Stimulated activated CD4-positive, alpha-beta T cell treated with anti-CD3 and anti-CD28 coated beads, Interleukin-4, amount 100 ng/mL, for 4 hours (primary cell): ENCODE measurements around the gene C6orf52.

Experiments
- DNase-seq, 2 experiments: peaks; one replicate each; pipeline ENCODE4 v3.0.0-alpha.2; 2020

The C6orf52 gene

DNA sequence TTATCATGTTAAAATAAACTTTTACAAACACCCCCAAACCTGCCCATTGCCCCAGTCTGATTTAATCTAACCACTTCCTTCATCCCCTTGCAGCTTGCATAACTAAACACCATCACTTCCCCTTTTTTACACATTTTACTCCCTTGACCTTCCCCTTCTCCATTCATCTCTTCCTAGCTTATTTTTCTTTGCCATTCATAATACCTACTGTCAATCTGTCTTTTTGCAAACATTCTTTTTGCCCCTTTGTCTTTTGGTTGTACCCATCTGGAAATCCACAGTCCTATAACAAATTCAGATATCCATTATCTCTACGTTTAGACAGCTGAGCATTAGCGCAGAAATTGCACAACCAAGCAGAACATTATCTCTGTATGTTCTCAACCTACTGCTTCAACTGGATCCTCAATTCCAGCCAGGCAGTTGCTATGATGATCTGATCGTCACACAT is 51.2 kb downstream of the C6orf52 start:
- DNase-seq = no peak

DNA sequence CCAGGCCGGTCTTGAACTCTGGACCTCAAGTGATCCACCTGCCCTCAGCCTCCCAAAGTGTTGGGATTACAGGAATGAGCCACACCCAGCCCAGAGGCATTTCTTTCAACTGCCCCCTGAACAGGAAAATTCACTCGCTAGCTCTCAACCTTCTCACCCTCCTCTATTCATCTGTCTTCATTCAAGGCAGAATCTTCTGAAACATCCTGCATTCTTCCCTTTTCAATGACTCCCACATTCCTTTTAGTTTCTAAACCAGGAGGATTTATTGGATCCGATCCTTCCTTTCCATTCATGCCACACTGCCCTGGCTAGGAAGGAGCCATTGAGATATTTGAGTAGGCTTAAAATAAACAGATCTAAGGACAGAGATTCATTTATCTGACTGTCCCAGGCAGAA is 52.9 kb downstream of the C6orf52 start:
- no peak for DNase-seq

DNA sequence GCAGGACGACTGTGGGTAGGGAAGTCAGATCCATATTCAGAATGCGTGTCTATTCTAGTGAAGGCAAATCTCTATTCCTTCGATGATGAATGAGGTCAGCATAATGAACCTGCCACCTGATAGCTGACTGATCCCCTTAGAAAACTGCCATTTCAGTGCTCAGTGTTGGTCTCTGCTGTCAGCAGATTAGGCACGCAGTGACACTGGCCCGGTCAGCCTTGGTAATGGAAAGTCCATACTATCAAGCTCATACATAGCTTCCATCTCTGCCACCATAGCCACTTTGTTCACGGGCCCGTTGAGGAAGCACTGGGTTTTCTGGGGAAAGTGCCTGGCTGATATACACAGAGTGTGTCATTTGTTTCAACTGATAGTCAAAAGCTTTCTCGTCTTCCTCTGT is 54.0 kb downstream of the C6orf52 start:
- no peak for DNase-seq

DNA sequence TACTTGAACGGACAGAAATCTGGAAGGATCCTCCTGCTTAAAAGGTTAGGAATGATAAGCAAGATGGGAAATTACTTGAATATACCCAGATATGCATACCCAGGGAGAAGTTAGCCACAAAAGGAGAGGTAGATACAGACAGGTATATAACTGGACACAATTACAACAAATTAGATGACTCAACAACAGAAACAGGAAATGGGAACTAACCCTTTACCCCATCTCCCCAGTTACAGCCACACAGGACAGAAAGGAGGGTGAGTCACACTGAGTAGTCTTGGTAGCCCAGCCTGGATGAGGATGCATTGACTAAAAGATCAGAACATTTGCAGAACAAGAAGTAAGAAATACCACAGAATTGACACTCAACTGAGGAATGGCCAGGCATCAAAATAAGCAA is 61.2 kb downstream of the C6orf52 start:
- no peak for DNase-seq

DNA sequence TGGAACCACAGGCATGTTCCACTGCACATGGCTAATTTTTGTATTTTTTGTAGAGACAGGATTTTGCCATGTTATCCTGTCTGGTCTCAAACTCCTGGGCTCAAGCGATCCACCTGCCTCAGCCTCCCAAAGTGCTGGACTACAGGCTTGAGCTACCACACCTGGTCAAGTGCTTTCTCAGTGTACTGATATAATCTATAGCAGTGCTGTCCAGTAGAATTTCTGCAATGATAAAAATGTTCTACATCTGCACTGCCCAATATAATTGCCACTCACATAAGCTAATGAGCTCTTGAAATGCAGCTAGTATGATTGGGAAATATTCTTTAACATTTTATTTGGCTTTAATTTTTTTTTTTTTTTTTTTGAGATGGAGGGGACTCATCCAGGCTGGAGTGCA is 64.2 kb downstream of the C6orf52 start:
- no peak for DNase-seq

DNA sequence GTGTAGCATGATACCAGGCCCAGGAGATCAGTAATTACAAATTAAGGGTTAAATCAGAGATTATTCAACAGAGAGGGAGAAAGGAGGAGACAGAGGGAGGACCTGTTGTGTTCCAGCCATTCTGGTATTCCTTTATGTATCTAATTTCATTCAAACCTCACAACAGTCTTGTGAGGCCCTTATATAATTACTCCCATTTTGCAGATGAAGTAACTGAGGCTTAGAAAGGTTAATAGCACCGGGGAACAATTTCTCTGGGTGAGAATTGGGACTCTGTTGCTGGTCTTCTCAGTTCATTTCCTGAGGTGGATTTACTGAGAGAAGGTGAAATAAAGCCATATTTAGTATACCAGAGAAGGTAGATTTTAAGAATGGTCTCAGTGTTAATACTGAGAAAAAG is 66.6 kb downstream of the C6orf52 start:
- no peak for DNase-seq

DNA sequence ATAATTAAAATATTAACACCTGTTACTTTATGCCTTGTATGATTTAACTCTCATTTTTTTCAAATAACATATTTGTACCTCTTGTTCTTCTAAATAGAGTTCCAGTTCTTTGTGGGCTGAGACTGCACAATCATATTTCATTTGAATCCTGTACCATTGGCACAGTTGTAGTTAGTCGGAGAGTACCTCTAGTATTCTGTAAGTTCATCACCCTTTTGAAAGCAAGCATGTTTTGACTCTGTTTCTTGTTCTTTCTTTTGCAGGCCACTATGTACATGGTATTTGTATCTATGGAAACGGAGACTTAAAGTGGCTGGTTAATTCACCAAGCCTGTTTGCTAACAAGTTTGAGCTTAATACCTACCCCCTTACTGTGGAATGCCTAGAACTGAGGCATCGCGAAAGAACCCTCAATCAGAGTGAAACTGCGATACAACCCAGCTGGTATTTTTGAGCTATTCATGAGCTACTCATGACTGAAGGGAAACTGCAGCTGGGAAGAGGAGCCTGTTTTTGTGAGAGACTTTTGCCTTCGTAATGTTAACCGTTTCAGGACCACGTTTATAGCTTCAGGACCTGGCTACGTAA is 68.2 kb downstream of the C6orf52 start:
- DNase-seq = no peak

DNA sequence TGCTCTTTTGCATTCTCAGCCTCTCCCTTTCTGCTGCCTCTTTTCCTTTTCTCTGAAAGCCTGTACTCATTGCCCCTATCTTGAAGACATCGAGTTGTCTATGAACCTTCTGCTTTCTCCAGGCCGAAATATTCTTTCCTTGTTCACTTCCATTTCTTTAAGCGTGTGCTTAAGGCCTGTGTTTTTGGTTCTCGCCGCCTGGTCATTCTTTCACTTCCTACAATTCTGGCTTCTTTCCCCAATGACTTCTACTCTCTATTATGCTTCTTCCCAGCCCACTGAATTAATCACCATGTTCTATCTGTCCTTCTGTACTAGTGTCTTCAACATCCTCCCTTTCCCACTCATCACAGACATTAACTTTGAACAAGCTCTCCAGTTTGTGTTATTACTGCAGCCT is 69.6 kb downstream of the C6orf52 start:
- DNase-seq = no peak

DNA sequence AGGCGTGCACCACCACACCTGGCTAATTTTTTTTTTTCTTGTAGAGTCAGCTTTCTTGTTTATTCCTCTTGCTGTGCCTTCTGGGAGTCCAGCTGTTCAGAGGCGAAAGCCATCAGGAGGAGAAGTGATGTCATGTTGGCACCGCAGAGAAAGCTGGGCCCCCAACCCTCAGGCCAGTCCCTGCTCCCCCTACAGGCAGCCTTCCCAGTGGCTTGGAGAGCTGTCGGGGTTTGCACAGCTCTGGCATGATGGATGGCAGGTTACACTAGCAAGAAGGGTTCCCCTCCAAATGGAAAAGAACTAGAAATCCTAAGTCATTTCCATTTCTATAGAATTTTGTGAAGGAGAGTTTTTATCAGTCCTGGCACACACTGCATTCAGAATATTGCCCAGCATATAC is 72.6 kb downstream of the C6orf52 start:
- DNase-seq = no peak
